WTC11 (cell line): ENCODE results near the gene SVEP1. TPM values are rescaled to one million over a fixed set of nuclear protein-coding genes. Genes with fewer than 3 reads are reported as not detected.

Experiments
- ATAC-seq: fragments of 200-7000 bp; cut with Tn5 transposase; 2 replicates; pipeline ENCODE4 v1.10.0; 2021; ENCODE audit warnings: mild to moderate bottlenecking, moderate library complexity
- CTCF ChIA-PET: fragments of 300-600 bp; sonication (Branson Sonifier 250); formaldehyde crosslinking; loops from one replicate; lab custom pipeline; 2021; ENCODE audit warnings: antibody characterized with exemption; lab: Charles Lee
- POLR2A ChIA-PET: fragments of 350-600 bp; sonication (Branson Sonifier 250); formaldehyde crosslinking; loops from one replicate; lab custom pipeline; 2021; ENCODE audit warnings: antibody characterized with exemption; lab: Charles Lee
- DNase-seq: peaks from one replicate; pipeline ENCODE4 v3.0.0; 2021; ENCODE audit warnings: low spot score
- H3K27ac Mint-ChIP-seq: 2 replicates; pipeline ENCODE4 v1.8.0; 2021; ENCODE audit warnings: mixed read lengths
- H3K27me3 Mint-ChIP-seq: 2 replicates; pipeline ENCODE4 v1.8.0; 2021; ENCODE audit warnings: low read depth, mild to moderate bottlenecking, moderate library complexity, mixed read lengths
- H3K36me3 Mint-ChIP-seq: 2 replicates; pipeline ENCODE4 v1.8.0; 2021; ENCODE audit warnings: mixed read lengths
- H3K4me1 Mint-ChIP-seq: 2 replicates; pipeline ENCODE4 v1.8.0; 2022; ENCODE audit warnings: mixed read lengths
- H3K4me3 Mint-ChIP-seq: 2 replicates; pipeline ENCODE4 v1.8.0; 2021; ENCODE audit warnings: mild to moderate bottlenecking, moderate library complexity, mixed read lengths
- H3K9me3 Mint-ChIP-seq: 2 replicates; pipeline ENCODE4 v1.8.0; 2021; ENCODE audit warnings: mixed read lengths
- ATF6 ChIP-seq: sonication (generic); formaldehyde crosslinking; IDR thresholded peaks from 2 replicates; pipeline ENCODE4 v1.8.1; 2023; ENCODE audit warnings: mild to moderate bottlenecking, missing genetic modification reagents
- CTCF ChIP-seq: fragments of 200-600 bp; IDR thresholded peaks from 2 replicates; pipeline ENCODE4 v1.8.0; 2022; ENCODE audit warnings: antibody characterized with exemption
- EMX1 ChIP-seq: fragments of 250-450 bp; sonication (Bioruptor Pico); IDR thresholded peaks from 2 replicates; pipeline ENCODE4 v1.8.0; 2021; ENCODE audit warnings: mild to moderate bottlenecking
- ESRRA ChIP-seq: sonication (generic); formaldehyde crosslinking; IDR thresholded peaks from 2 replicates; pipeline ENCODE4 v1.8.1; 2022; ENCODE audit warnings: mild to moderate bottlenecking, missing genetic modification reagents, borderline replicate concordance
- JUN ChIP-seq: sonication (generic); formaldehyde crosslinking; IDR thresholded peaks from 2 replicates; pipeline ENCODE4 v1.8.0; 2023; ENCODE audit warnings: mild to moderate bottlenecking, missing genetic modification reagents
- NFE2L1 ChIP-seq: sonication (generic); formaldehyde crosslinking; IDR thresholded peaks from 2 replicates; pipeline ENCODE4 v1.8.1; 2023; ENCODE audit warnings: missing genetic modification reagents
- NFYB ChIP-seq: sonication (generic); formaldehyde crosslinking; conservative IDR thresholded peaks from 2 replicates; pipeline ENCODE4 v1.8.0; 2022; ENCODE audit warnings: low read depth, missing genetic modification reagents
- NR1H2 ChIP-seq: sonication (generic); formaldehyde crosslinking; IDR thresholded peaks from 2 replicates; pipeline ENCODE4 v1.9.0; 2021; ENCODE audit warnings: mild to moderate bottlenecking, moderate library complexity, missing genetic modification reagents
- RORB ChIP-seq: fragments of 250-450 bp; sonication (Bioruptor Pico); IDR thresholded peaks from 2 replicates; pipeline ENCODE4 v1.9.0; 2021; ENCODE audit warnings: mild to moderate bottlenecking
- SMAD4 ChIP-seq: sonication (generic); formaldehyde crosslinking; IDR thresholded peaks from 2 replicates; pipeline ENCODE4 v1.8.0; 2022; ENCODE audit warnings: mild to moderate bottlenecking, missing genetic modification reagents
- ZNF121 ChIP-seq: sonication (generic); formaldehyde crosslinking; IDR thresholded peaks from 2 replicates; pipeline ENCODE4 v1.8.0; 2023; ENCODE audit warnings: missing genetic modification reagents
- ZNF396 ChIP-seq: fragments of 250-450 bp; sonication (Bioruptor Pico); IDR thresholded peaks from 2 replicates; pipeline ENCODE4 v1.8.0; 2021; ENCODE audit warnings: mild to moderate bottlenecking, moderate library complexity, borderline replicate concordance
- total RNA-seq: library from RNA; stranded (reverse); gene quantifications from 3 replicates; pipeline ENCODE4 v1.2.3, GENCODE V29; 2021
- TF ChIP-seq, protein P1 (sequence below): sonication (generic); formaldehyde crosslinking; IDR thresholded peaks from 2 replicates; pipeline ENCODE4 v1.8.0; 2023; ENCODE audit warnings: missing genetic modification reagents
- TF ChIP-seq, protein P2 (sequence below): sonication (generic); formaldehyde crosslinking; IDR thresholded peaks from 2 replicates; pipeline ENCODE4 v1.8.1; 2023; ENCODE audit warnings: mild to moderate bottlenecking, missing genetic modification reagents, borderline replicate concordance
- TF ChIP-seq, protein P3 (sequence below): sonication (generic); formaldehyde crosslinking; conservative IDR thresholded peaks from 2 replicates; pipeline ENCODE4 v1.8.1; 2022; ENCODE audit warnings: mild to moderate bottlenecking, missing genetic modification reagents
- TF ChIP-seq, protein P4 (sequence below): fragments of 250-450 bp; sonication (Bioruptor Pico); IDR thresholded peaks from 2 replicates; pipeline ENCODE4 v1.8.0; 2021; ENCODE audit warnings: mild to moderate bottlenecking

Gene SVEP1
- total RNA-seq, 1 experiment from 2014 or later = 0.74 TPM

- TF ChIP-seq ATF6 (CRISPR knock-in tag) = no peak
- TF ChIP-seq, protein P1, sequence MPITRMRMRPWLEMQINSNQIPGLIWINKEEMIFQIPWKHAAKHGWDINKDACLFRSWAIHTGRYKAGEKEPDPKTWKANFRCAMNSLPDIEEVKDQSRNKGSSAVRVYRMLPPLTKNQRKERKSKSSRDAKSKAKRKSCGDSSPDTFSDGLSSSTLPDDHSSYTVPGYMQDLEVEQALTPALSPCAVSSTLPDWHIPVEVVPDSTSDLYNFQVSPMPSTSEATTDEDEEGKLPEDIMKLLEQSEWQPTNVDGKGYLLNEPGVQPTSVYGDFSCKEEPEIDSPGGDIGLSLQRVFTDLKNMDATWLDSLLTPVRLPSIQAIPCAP = no peak
- no peak for TF ChIP-seq JUN (CRISPR knock-in tag)
- TF ChIP-seq, all 79 proteins: peak for 0
Measured at GRCh38 chr9:110429453-110429852, 150.1 kb downstream of the SVEP1 start (continued).

- TF ChIP-seq CTCF (0 out of 2 replicates have a peak, but pooled peaks have one; percentile 29), EMX1 (CRISPR knock-in tag) (no peak), NR1H2 (no peak), ESRRA (CRISPR knock-in tag) (no peak)
- TF ChIP-seq, protein P2, sequence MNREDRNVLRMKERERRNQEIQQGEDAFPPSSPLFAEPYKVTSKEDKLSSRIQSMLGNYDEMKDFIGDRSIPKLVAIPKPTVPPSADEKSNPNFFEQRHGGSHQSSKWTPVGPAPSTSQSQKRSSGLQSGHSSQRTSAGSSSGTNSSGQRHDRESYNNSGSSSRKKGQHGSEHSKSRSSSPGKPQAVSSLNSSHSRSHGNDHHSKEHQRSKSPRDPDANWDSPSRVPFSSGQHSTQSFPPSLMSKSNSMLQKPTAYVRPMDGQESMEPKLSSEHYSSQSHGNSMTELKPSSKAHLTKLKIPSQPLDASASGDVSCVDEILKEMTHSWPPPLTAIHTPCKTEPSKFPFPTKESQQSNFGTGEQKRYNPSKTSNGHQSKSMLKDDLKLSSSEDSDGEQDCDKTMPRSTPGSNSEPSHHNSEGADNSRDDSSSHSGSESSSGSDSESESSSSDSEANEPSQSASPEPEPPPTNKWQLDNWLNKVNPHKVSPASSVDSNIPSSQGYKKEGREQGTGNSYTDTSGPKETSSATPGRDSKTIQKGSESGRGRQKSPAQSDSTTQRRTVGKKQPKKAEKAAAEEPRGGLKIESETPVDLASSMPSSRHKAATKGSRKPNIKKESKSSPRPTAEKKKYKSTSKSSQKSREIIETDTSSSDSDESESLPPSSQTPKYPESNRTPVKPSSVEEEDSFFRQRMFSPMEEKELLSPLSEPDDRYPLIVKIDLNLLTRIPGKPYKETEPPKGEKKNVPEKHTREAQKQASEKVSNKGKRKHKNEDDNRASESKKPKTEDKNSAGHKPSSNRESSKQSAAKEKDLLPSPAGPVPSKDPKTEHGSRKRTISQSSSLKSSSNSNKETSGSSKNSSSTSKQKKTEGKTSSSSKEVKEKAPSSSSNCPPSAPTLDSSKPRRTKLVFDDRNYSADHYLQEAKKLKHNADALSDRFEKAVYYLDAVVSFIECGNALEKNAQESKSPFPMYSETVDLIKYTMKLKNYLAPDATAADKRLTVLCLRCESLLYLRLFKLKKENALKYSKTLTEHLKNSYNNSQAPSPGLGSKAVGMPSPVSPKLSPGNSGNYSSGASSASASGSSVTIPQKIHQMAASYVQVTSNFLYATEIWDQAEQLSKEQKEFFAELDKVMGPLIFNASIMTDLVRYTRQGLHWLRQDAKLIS (CRISPR knock-in tag) = no peak
- TF ChIP-seq, all 79 proteins: peak for 1
- Mint-ChIP-seq H3K9me3 (no peaks in the 10 kb centered on the region), H3K27ac (no peak overlapping the region), H3K4me3 (no peak overlapping the region), H3K4me1 (no peaks in the 10 kb centered on the region), H3K36me3 (no peaks in the 10 kb centered on the region), H3K27me3 (no peaks in the 10 kb centered on the region)
- ChIA-PET POLR2A (no interaction called here), CTCF (interaction anchor here (0.5 to 3.2 kb wide), 10 partner anchors 9 to 245 kb away, joined by 3 to 22 read pairs (median 4); partner anchors contain the start of gene SVEP1)
- peak; percentile 77 for DNase-seq
- ATAC-seq = peak; percentile 94
Measured at GRCh38 chr9:110427497-110428104, 151.9 kb downstream of the SVEP1 start.

- H3K4me1 Mint-ChIP-seq = no peaks in the 10 kb centered on the region
- no peak overlapping the region for H3K27ac Mint-ChIP-seq
- H3K9me3 Mint-ChIP-seq = no peaks in the 10 kb centered on the region
- H3K36me3 Mint-ChIP-seq = no peaks in the 10 kb centered on the region
- TF ChIP-seq NFYB (CRISPR knock-in tag) = no peak
- no peak for TF ChIP-seq ZNF121 (CRISPR knock-in tag)
- no peak for TF ChIP-seq NFE2L1
- TF ChIP-seq ATF6 (CRISPR knock-in tag) = no peak
- no peak for TF ChIP-seq EMX1 (CRISPR knock-in tag)
- TF ChIP-seq, protein P3, sequence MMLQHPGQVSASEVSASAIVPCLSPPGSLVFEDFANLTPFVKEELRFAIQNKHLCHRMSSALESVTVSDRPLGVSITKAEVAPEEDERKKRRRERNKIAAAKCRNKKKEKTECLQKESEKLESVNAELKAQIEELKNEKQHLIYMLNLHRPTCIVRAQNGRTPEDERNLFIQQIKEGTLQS = no peak
- TF ChIP-seq SMAD4 (CRISPR knock-in tag) = no peak
- TF ChIP-seq, protein P4, sequence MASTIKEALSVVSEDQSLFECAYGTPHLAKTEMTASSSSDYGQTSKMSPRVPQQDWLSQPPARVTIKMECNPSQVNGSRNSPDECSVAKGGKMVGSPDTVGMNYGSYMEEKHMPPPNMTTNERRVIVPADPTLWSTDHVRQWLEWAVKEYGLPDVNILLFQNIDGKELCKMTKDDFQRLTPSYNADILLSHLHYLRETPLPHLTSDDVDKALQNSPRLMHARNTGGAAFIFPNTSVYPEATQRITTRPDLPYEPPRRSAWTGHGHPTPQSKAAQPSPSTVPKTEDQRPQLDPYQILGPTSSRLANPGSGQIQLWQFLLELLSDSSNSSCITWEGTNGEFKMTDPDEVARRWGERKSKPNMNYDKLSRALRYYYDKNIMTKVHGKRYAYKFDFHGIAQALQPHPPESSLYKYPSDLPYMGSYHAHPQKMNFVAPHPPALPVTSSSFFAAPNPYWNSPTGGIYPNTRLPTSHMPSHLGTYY = no peak
- TF ChIP-seq RORB (CRISPR knock-in tag) = no peak
- TF ChIP-seq ZNF396 = no peak
- DNase-seq (no peak), ATAC-seq (no peak)
- CTCF ChIA-PET = no interaction called here
- H3K4me3 Mint-ChIP-seq = no peak overlapping the region
- no peaks in the 10 kb centered on the region for H3K27me3 Mint-ChIP-seq
- POLR2A ChIA-PET = no interaction called here
Measured at GRCh38 chr9:110426052-110426709, 153.4 kb downstream of the SVEP1 start.
